Measurements from ENCODE around the gene SLC12A3.

Gene SLC12A3

DNA sequence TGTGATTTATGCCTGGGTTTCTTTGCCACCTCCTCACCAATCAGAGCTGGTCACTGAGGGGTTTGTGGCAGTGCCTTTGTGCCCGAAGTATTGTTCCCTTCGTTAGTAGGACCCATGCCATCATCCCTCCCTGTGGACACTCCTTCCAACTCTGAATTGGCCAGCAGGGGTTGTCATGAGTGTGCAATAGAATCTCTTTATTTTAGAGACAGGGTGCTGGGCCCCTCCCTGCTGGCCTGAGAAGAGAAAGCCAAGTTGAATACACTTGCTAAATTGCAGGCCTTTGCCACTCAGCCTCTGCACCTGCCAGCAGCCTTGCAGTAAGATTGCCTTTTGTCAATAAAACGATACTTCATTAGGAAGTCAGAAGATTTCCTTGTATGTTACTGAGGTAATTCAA lies 40.7 kb upstream of the SLC12A3 start:
- H3K36me3 ChIP-seq (ENCODE audit: control insufficient read depth, insufficient read depth, low read length), result peaks cover 7% of the 10 kb centered on the region
- no peak for DNase-seq (ENCODE audit: extremely low read depth, insufficient read length)
- H3K4me3 ChIP-seq (replicated peaks; ENCODE audit: low read depth, low read length), result no peak overlapping the region
- H3K27me3 ChIP-seq (replicated peaks; ENCODE audit: control insufficient read depth, insufficient read depth, low read length), result no peaks in the 10 kb centered on the region
- TF ChIP-seq, protein P1, sequence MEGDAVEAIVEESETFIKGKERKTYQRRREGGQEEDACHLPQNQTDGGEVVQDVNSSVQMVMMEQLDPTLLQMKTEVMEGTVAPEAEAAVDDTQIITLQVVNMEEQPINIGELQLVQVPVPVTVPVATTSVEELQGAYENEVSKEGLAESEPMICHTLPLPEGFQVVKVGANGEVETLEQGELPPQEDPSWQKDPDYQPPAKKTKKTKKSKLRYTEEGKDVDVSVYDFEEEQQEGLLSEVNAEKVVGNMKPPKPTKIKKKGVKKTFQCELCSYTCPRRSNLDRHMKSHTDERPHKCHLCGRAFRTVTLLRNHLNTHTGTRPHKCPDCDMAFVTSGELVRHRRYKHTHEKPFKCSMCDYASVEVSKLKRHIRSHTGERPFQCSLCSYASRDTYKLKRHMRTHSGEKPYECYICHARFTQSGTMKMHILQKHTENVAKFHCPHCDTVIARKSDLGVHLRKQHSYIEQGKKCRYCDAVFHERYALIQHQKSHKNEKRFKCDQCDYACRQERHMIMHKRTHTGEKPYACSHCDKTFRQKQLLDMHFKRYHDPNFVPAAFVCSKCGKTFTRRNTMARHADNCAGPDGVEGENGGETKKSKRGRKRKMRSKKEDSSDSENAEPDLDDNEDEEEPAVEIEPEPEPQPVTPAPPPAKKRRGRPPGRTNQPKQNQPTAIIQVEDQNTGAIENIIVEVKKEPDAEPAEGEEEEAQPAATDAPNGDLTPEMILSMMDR (IDR thresholded peaks at IDR 0.05; ENCODE audit: insufficient read depth, low read length, poor library complexity, severe bottlenecking), result no peak

DNA sequence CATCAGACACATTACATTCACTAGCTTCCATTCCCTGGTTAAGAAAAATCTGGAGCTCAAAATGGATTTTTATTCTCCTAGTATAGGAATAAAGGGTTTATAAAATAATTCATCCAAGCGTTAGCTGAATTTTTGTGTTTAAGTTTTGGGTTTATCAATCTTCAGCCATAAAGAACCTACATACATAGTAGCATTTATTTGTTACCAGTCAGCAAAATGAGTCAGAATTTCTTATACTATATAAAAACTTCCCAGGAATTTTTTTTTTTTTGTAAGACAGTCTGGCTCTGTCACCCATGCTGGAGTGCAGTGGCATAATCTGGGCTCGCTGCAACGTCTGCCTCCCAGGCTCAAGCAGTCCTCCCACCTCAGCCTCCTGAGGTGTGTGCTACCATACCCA lies 40.2 kb upstream of the SLC12A3 start:
- TF ChIP-seq, protein P1 (IDR thresholded peaks at IDR 0.05; ENCODE audit: insufficient read depth, low read length, poor library complexity, severe bottlenecking), result no peak
- Histone ChIP-seq H3K27me3 (replicated peaks; ENCODE audit: control insufficient read depth, insufficient read depth, low read length) (no peaks in the 10 kb centered on the region), H3K36me3 (ENCODE audit: control insufficient read depth, insufficient read depth, low read length) (peaks cover 6% of the 10 kb centered on the region), H3K4me3 (replicated peaks; ENCODE audit: low read depth, low read length) (no peak overlapping the region)
- no peak for DNase-seq (ENCODE audit: extremely low read depth, insufficient read length)

DNA sequence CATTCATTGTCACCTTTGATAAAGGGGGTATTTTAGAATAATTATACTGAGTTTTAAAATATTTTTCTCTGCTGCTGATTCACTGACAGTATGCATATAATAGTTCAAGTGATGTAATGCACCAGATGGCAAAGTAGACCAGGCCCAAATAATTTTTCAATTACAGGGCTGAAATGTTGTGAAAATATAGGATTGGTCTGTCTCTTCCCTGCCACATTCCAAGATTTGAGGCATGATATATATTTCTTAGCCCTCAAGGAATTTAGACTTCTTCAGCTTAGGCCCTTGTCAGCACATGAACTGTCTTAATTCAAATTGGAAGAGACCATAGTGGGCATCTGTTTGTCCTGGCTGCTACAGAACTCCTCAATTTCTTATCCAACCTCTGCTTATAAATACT lies 39.2 kb upstream of the SLC12A3 start:
- DNase-seq (ENCODE audit: extremely low read depth, insufficient read length), result no peak
- TF ChIP-seq, protein P1 (IDR thresholded peaks at IDR 0.05; ENCODE audit: insufficient read depth, low read length, poor library complexity, severe bottlenecking), result no peak
- Histone ChIP-seq H3K27me3 (replicated peaks; ENCODE audit: control insufficient read depth, insufficient read depth, low read length) (no peaks in the 10 kb centered on the region), H3K36me3 (ENCODE audit: control insufficient read depth, insufficient read depth, low read length) (peaks cover 9% of the 10 kb centered on the region), H3K4me3 (replicated peaks; ENCODE audit: low read depth, low read length) (no peak overlapping the region)

DNA sequence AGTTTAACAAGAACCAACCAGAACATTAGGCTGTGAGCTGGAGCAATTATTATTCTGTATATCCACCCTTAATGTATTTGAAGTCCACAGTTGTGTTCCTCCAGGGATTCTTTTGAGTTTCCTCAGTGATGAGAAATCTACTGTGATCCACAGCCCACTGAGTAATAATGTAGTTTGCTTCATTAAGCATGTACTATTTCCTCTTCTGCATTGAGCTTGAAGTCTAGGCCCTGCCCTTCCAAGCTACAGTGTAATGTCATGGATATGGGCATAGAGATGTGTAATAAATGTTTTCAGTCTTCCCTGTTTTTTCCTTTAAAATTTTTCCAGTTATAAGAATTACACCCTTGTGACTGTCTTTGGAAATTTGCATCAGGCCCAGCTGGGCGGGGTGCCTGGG lies 36.4 kb upstream of the SLC12A3 start:
- no peak for DNase-seq (ENCODE audit: extremely low read depth, insufficient read length)
- Histone ChIP-seq H3K4me3 (replicated peaks; ENCODE audit: low read depth, low read length) (no peak overlapping the region), H3K27me3 (replicated peaks; ENCODE audit: control insufficient read depth, insufficient read depth, low read length) (no peaks in the 10 kb centered on the region), H3K36me3 (ENCODE audit: control insufficient read depth, insufficient read depth, low read length) (peaks cover 11% of the 10 kb centered on the region)
- TF ChIP-seq, protein P1 (IDR thresholded peaks at IDR 0.05; ENCODE audit: insufficient read depth, low read length, poor library complexity, severe bottlenecking), result no peak

DNA sequence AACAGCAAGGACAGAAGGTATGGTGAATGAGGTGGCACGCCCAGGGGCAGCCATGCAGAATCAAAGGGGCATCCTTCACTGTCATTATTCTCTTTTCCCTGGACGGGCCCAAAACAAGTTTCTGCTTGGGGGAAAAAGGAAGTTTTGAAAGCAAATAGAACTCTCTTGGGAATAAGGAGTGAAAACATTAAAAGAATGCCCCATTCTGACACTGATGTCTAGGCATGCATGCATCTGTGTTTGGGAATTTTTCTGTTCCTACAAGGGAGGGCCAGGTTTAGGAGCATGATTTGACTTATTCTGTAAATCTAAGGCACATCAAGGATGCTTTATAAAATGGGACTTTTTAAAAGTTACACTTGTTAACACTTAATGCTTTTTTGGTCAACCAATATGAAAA lies 34.3 kb upstream of the SLC12A3 start:
- TF ChIP-seq, protein P1 (IDR thresholded peaks at IDR 0.05; ENCODE audit: insufficient read depth, low read length, poor library complexity, severe bottlenecking), result no peak
- DNase-seq (ENCODE audit: extremely low read depth, insufficient read length), result no peak
- peaks cover 15% of the 10 kb centered on the region for H3K36me3 ChIP-seq (ENCODE audit: control insufficient read depth, insufficient read depth, low read length)
- H3K4me3 ChIP-seq (replicated peaks; ENCODE audit: low read depth, low read length), result no peak overlapping the region
- no peaks in the 10 kb centered on the region for H3K27me3 ChIP-seq (replicated peaks; ENCODE audit: control insufficient read depth, insufficient read depth, low read length)

DNA sequence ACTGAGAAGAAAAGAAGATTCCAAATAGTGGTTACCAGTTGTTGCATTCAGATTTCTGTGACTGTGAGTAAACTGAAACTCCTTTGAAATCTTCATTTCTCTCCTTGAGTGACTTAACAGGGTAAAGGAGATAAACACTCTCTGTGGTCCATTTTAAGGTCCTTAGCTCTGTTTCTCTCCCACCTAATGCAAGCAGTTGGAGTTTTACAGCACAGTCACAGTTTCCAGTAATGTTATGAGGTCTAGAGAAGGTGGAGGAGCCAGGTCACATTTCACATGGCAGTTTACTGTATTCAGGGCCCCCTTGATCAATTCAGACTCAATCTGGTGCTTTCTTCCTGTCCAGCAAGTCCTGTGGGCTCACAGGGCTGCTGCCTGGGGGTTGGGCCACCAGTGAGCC lies 32.2 kb upstream of the SLC12A3 start:
- Histone ChIP-seq H3K36me3 (ENCODE audit: control insufficient read depth, insufficient read depth, low read length) (peaks cover 17% of the 10 kb centered on the region), H3K4me3 (replicated peaks; ENCODE audit: low read depth, low read length) (no peak overlapping the region), H3K27me3 (replicated peaks; ENCODE audit: control insufficient read depth, insufficient read depth, low read length) (no peaks in the 10 kb centered on the region)
- TF ChIP-seq, protein P1 (IDR thresholded peaks at IDR 0.05; ENCODE audit: insufficient read depth, low read length, poor library complexity, severe bottlenecking), result no peak
- DNase-seq (ENCODE audit: extremely low read depth, insufficient read length), result no peak
